Middle frontal gyrus (tissue), 1 donor: ENCODE measurements around the gene WDR18.

Experiments
- DNase-seq: peaks from one replicate; pipeline ENCODE4 v3.0.0-alpha.2; 2015; ENCODE audit warnings: low spot score; ENCODE audit errors: extremely low spot score

The WDR18 gene

DNA sequence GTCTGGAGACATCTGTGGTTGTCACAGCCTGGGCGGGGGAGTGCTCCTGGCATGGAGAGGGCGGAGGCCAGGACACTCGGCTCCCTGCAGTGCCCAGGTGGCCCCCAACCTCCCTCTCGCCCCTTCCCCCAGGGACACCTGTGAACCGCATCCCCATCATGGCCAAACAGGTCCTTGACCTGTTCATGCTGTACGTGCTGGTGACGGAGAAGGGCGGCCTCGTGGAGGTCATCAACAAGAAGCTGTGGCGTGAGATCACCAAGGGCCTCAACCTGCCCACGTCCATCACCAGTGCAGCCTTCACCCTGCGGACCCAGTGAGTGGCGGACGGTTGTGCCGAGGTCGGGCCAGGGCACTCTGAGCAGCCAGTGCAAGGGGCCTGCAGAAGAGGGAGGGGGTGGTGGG, 20.0 kb upstream of the WDR18 start:
- no peak for DNase-seq

DNA sequence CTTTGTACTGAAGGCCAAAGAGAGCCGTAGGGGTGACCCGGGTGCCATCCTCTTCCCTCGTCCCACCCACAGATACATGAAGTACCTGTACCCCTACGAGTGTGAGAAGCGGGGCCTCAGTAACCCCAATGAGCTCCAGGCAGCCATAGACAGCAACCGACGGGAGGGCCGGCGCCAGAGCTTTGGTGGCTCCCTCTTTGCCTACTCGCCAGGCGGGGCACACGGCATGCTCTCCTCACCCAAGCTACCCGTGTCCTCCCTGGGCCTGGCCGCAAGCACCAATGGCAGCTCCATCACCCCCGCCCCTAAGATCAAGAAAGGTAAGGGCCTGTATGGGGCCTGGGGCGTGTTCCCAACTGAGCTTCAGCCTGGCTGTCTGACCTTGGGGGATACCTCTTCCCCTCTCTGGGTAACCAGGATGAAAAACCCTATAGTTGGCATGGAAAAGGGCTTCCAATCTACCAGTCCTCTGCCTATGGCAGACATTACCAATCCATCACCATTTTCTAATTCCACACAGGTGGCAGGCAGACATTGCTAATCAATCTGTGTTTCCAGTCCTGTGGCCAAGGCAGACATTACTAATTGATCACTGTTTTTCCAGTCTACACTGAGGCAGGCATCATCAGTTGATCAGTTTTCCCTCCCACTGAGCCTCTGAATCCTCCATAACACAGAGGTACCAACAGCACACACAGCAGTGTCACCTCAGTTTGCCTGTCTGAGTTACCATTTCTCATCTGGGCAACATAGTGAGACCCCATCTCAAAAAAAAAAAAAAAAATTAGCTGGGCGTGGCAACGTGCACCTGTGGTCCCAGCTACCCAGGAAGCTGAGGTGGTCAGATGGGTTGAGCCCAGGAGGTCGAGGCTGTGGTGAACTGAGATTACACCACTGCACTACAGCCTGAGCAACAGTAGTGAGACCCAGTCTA, 19.1 kb upstream of the WDR18 start:
- DNase-seq = no peak

DNA sequence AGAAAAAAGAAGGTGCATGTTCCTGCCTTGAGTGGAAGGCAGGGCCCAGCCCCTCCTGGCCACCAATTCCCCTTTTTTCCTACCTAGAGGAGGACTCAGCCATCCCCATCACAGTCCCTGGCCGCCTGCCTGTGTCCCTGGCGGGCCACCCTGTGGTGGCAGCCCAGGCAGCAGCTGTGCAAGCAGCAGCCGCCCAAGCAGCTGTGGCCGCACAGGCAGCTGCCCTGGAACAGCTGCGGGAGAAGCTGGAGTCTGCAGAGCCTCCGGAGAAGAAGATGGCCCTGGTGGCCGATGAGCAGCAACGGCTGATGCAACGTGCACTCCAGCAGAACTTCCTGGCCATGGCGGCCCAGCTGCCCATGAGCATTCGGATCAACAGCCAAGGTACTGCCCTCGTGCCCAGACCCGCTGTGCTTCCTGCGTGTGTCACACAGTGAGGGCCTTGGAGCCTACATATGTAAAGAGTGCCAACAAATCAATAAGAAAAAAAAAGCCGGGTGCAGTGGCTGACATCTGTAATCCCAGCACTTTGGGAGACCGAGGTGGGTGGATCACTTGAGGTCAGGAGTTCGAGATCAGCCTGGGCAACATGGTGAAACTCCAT, 17.6 kb upstream of the WDR18 start:
- no peak for DNase-seq

DNA sequence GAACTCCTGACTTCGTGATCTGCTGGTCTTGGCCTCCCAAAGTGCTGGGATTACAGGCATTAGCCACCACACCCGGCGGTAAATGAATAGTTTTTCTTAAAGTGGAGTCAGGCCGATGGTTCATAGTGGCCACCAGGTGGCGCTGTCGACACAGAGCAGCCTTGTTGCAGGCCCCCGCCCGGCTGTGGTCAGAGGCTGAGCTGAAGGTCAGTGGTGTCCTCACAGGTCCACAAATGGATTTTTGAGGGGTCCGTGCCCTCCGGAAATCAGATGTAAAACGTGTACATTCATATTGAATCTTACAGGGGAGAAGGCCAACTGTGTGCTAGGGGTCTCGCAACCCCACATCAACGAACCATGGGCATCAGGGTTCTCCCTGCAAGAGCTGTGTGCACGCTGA, 13.4 kb upstream of the WDR18 start:
- DNase-seq = no peak

DNA sequence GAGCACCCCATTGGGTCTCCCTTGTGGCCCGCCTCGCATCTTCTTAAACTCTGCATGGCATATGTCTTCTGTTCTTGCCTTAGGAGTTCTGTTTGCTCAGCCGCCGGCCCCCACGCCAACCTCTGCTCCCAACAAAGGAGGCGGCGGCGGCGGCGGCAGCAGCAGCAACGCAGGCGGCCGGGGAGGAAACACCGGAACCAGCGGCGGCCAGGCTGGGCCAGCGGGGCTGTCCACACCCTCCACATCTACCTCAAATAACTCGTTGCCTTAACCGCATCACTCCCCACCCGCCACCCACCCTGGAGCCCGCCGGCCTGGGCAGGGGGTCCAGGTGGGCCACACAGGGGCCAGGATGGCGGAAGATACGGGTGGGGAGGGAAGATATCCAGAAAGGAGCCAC, 12.3 kb upstream of the WDR18 start:
- no peak for DNase-seq

DNA sequence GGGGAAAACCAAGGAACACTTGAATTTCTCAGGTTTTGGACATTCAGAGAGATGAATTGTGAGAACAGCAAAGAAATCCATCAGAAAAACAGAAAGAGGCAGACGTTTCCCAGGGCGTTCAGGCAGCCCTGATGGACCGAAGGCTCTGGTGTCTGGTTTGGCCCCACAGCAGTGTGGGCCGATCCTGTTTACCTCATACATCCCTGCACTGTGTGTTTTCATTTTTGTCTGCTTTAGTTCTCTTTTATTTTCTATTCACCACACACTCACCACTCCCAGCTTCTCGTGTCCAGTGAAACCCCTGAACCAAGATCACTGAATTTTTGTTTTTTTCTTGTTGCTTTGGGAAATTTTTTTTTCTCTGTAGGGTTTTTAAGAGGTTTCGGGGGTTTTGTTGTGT, 11.9 kb upstream of the WDR18 start:
- no peak for DNase-seq

DNA sequence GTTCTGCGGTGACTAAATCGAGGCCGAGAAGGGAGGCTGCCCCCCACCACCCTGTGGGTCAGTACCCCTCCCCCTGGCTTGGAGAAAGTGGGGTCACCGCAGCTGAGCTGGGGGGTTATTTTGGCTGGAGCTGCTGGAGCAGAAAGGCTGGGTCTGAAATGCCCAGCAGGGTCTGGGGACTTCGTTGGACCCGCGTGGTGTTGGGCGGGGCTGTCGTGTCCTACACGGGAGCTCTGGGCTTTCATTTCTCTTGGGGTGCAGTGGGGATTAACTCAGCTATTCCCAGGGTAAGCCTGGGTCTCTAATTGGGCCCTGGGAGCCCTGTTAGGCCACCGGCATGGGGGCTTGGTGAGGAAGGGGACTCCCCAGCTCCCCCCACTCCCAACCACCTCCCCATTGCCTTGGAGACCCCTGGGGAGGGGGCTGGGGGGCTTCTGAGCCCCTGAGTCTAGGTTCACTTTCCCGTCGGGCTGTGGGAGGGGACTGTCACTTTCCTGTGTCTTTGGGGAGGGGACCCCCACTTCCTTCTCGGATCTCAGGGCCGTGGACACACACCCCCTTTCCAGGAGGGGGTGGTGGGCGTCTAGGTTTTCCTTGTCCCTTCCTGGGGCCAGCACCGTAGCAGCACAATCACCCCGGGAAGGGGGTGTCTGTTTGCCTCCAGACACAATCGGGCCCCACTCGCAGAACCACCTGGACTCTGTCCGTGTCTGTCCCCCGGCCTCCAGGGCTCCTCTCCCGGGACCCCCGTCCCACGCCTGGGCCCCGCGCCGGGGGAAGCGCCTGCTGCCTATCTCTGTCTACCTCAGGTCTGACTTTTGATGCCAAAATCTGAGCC, 10.2 kb upstream of the WDR18 start:
- no peak for DNase-seq

DNA sequence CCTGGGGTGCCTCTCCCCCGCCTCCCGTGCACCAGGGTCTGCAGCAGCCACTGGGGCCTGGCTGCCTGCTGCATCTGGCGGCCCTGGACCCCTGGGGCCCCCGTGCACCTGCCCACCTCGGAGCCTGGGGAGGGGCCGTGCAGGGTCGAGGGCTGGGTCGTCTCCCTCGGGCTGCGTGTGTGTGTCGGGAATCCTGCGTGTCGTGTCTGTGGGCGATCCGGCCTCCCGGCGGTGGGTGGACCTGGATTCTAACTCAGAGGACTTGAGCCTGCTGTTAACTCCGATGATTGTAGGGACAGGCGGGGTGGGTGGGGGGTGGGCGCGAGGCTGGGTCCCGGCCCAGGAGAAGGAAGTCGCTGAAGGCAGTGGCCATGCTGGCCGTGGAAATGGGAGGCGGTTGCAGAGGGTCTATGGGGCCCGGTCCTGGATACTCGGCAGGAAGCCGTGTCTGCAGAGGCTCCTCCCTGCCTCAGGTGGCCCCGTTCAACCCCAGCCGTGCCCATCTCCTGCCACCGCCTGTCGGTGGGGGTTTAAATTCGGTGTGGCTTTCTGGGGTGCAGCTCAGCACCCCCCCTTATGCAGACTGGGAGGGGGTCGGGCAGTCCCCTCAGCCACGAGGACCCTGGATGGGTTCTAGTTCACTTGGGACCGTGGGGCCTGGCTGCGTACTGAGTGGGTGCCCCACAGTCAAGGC, 9.4 kb upstream of the WDR18 start:
- no peak for DNase-seq

DNA sequence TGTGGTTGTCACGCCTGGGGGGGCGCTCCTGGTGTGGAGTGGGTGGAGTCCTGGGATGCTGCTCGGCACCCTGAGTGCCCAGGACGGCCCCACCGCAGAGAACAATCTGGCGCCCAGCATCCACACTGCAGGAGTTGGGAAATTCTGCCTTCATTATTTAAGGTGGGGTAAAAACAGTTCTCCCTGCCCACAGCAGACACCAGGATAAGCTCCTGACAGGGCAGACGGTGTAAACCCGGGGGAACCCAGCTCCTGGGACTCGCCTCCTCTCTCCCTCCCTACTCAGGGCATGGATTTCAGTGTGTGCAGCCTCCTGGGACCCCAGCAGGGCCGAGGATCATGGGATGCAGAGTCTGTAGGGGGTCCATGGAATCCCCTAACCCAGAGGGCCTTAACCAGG, 7.7 kb upstream of the WDR18 start:
- no peak for DNase-seq

DNA sequence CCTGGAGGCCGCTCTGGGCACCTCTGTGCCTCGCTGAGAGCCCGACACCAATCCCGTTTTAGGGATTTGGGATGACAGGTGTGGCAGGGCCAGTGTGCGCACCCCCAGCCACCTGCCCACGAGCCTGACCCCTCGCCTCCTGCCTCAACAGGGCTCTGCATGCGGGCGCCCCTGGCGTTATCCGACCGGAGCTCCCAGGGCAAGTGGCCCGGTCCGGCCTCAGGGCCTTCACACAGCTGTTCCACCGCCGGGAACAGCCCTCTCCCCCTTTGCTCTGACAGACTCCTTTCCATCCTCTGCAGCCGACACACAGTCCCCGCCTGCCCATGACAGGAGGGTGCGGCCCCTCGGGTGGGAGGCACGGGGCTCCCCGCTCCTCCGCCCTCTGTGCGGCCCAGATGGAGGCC, 7.1 kb upstream of the WDR18 start:
- no peak for DNase-seq

DNA sequence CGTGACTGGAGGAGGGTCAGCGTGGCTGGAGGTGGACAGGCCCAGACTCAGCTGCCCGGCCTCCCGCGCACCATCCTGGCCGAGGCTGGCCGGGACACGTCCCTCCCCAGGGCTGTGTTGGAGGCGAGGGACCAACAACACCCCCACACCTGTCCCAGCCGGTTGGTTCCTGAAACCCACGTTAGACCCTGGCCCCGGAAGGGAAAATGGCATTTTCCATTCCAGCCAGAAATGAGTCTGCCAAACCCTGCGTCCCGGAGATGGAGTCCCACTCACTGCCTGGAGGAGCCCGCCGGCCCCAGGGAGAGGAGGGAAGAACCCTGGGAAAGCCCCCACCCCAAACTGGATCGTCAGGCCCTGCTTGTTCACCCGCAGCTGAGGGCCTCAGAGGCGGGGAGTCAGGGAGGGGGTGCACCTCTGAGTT, 4.8 kb upstream of the WDR18 start:
- DNase-seq = no peak

DNA sequence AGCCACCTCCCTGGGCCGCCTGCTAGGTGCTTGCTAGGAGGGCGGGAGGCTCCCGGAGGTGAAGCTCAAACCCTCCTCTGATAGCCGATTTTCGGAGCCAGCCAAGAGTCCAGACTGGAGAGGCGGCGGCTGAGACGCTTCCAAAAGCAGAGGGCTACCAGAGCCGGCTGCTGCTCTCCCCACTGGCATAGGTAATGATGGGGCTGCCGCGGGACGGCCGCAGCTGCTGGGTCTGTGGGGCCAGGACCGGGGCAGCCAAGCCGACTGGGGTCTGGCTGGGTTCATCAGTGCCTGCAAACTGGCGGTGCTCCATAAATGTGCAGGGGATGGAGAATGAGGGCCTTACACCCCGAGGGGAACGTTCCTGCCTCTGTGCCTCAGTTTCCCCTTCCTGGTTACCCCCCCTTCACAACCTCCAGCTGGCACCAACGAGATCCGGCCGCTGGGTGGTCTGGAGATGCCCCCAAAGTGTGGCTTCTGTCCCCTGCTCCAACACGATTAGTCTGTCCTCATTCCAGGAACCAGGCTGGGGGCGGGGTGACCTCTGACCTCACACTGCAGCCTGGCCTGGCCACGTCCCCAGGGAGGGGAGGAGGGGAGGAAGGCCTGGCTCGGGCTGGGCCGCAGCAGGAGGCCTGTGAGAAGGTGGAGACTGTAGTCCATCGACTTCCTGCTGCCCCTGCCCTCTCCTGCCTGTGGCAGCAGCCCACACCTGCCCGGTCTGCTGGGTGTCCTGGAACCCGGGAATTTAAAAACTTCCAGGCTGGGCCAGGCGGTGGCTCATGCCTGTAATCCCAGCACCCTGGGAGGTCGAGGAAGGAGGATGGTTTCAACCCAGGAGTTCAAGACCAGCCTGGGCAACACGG, 3.8 kb upstream of the WDR18 start:
- DNase-seq = no peak

DNA sequence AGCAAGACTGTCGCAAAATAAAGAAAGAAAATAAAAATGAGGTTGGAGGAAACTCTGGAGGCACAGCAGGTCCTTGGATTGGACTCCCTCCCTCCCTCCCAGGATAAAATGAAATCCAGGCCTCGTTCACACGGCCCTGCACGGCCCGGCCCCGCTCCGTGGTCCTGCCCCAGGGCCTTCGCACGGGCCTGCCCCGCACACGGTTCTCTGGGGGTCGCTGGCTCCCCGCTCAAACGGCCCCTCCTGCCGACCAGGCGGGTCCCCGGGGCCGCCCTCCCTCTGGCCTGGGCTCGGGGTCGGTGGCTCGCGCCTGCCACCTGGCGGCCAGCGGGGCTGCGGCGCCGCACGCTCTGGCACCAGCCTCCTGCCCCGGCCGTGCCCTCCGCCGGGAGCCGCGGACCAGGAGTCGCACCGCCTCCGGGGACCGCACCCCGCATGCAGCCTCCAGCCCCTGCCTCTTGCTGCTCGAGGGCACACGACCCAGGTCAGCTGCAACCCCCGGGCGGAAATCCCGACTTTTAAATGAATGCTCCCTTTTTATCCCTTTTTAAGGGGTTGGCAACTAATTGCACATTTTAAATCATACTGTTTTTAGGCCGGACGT, 1.5 kb upstream of the WDR18 start:
- DNase-seq = peak; percentile 29

DNA sequence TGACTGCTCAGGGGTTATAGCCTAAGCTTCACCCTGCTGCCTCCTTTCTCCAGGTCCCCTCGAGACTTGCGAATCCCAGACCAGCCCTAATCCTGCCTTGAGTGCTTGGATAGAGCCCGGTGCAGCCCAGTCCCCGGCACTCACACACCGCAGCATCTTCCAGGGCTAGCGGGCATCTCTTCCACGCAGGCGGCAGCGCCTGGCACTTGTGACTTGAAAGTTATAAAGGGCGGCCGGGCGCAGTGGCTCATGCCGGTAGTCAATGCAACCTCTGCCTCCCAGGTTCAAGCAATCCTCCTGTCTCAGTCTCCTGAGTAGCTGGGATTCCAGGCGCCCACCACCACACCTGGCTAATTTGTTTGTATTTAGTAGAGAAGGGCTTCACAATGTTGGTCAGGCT, 1.9 kb downstream of the WDR18 start:
- no peak for DNase-seq

DNA sequence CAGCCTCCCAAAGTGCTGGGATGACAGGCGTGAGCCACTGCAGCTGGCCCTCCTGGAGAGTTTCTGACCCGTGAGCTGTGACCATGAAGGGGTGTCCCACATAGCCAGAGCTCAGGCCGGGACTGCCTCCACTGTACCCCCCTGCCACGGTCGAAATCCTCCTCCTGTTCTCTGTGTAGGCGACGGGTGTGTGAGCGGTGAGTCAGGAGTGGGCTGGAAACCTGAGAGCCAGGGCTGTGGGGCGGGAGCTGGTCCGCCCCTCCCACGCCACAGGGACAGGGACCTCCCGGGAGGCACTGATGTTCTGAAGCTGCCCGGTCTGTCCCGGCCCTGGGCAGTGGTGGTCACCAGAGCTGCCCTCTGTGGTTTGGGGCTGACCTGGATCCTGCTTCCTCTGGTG, 3.9 kb downstream of the WDR18 start:
- no peak for DNase-seq

DNA sequence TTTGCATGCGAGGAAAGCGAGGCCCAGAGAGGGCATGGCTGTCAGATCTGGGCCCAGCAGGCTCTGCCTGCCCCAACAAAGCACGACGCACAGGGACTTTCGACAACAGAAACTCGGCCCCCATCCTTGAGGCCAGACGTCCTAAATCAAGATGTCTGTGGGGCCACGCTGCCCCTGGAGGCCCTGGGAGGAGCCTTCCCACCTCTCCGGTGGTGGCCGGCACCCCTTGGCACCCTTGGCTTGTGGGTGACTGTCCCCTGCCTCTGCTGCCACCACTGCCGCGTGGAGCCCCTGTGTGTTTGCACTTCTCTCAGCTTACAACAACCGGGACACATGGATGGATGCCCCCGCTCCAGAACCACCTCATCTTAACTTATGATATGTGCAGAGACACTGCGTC, 4.4 kb downstream of the WDR18 start:
- DNase-seq = no peak

DNA sequence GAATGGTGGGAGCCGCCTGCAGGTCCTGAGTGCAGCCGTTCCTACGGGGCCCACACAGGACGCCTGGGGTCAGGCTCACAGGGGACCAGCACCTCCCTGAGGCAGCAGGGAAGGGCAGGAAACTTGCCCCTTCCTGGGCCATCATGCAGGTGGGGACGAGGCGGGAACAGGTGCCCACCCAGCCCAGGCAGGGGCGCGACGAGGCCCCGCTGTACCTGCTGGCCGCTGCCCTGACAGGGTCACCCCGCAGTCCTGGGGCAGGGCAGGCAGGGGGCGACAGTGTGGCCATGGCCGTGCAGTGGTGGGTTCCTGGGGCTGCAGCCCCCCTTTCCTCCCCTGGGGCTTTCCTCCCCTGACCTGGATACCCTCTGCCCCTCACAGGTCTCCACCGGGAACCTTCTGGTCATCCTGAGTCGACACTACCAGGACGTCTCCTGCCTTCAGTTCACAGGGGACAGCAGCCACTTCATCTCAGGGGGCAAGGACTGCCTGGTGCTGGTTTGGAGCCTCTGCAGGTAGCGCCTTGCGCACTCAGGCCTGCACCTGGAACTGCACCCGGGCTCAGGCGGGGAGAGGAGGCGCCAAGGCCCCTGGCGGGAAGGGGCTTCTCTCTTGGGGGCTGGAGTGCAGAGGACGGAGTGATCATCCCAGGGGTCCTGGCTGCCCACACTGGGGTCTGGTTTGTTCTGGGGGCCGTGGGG, 5.4 kb downstream of the WDR18 start:
- no peak for DNase-seq

DNA sequence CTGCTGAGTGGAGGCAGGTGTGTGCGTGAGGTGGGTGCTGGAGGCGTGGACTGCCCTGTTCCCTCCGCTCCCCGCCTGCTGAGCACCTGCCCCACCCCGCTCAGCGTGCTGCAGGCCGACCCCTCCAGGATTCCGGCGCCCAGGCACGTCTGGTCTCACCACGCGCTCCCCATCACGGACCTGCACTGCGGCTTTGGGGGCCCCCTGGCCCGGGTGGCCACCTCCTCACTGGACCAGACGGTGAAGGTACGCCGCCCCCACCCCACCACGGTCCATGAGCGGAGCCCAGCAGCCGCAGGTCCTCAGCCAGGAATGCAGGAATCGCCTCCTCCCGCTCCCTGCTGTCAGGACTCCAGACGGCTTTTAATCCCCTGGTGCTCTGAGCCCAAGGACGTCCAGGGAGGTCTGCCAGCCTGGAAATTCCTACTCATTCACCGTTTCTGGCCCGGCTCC, 6.0 kb downstream of the WDR18 start:
- no peak for DNase-seq

DNA sequence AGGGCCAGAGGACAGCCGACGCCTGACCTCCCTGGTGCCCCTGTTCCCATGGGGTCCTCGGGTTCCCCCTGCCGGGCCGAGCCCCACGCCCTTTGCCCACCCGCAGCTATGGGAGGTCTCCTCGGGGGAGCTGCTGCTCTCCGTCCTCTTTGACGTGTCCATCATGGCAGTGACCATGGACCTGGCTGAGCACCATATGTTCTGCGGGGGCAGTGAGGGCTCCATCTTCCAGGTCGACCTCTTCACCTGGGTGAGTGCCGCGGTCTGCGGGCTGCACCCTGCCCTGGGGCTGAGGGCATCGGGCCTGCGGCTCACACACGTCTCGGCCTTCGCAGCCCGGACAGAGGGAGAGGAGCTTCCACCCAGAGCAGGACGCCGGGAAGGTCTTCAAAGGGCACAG, 6.6 kb downstream of the WDR18 start:
- DNase-seq = no peak
